HepG2 (cell line): ENCODE data around the gene BORCS5. TPM values are rescaled to one million over a fixed set of nuclear protein-coding genes. Genes with fewer than 3 reads are reported as not detected.

Source experiments
- ARID5B ChIP-seq: IDR thresholded peaks from 2 replicates; pipeline ENCODE4 v1.4.0; 2020; ENCODE audit warnings: mild to moderate bottlenecking, missing genetic modification reagents
- ARNT2 ChIP-seq: sonication (generic); formaldehyde crosslinking; IDR thresholded peaks from 2 replicates; pipeline ENCODE4 v1.8.0; 2022; ENCODE audit warnings: mild to moderate bottlenecking, low read depth, missing genetic modification reagents, moderate library complexity
- GTF2F1 ChIP-seq: fragments of 150-350 bp; IDR thresholded peaks from 2 replicates; pipeline ENCODE4 v1.6.1; 2014; ENCODE audit warnings: low read length
- IKZF4 ChIP-seq: sonication (generic); formaldehyde crosslinking; IDR thresholded peaks from 2 replicates; pipeline ENCODE4 v1.5.1; 2020; ENCODE audit warnings: borderline replicate concordance, mild to moderate bottlenecking, low read depth, missing genetic modification reagents; ENCODE audit errors: not compliant biosample characterization
- JUNB ChIP-seq: sonication (generic); formaldehyde crosslinking; IDR thresholded peaks from 2 replicates; pipeline ENCODE4 v1.8.0; 2022; ENCODE audit warnings: missing genetic modification reagents, mild to moderate bottlenecking, borderline replicate concordance
- KMT2B ChIP-seq: IDR thresholded peaks from 2 replicates; pipeline ENCODE4 v1.6.1; 2016; ENCODE audit warnings: missing genetic modification reagents, missing compliant biosample characterization
- MATR3 ChIP-seq: sonication (generic); formaldehyde crosslinking; IDR thresholded peaks from 2 replicates; pipeline ENCODE4 v1.4.0; 2020; ENCODE audit warnings: missing genetic modification reagents
- MYNN ChIP-seq: sonication (generic); formaldehyde crosslinking; IDR thresholded peaks from 2 replicates; pipeline ENCODE4 v1.4.0; 2020; ENCODE audit warnings: mild to moderate bottlenecking, low read depth, missing genetic modification reagents
- PHF21A ChIP-seq: sonication (generic); formaldehyde crosslinking; IDR thresholded peaks from 2 replicates; pipeline ENCODE4 v1.5.0; 2020; ENCODE audit warnings: mild to moderate bottlenecking, missing genetic modification reagents
- REPIN1 ChIP-seq: sonication (generic); formaldehyde crosslinking; IDR thresholded peaks from 2 replicates; pipeline ENCODE4 v1.8.0; 2022; ENCODE audit warnings: missing genetic modification reagents, low read depth, mild to moderate bottlenecking, borderline replicate concordance
- SNAPC5 ChIP-seq: sonication (generic); formaldehyde crosslinking; IDR thresholded peaks from 2 replicates; pipeline ENCODE4 v1.8.1; 2023; ENCODE audit warnings: mild to moderate bottlenecking, missing genetic modification reagents, borderline replicate concordance
- SP5 ChIP-seq: IDR thresholded peaks from 2 replicates; pipeline ENCODE4 v1.6.1; 2016; ENCODE audit warnings: low read depth, borderline replicate concordance
- TERF1 ChIP-seq: sonication (generic); formaldehyde crosslinking; IDR thresholded peaks from 2 replicates; pipeline ENCODE4 v1.8.0; 2022; ENCODE audit warnings: mild to moderate bottlenecking, missing genetic modification reagents, moderate library complexity
- ZNF205 ChIP-seq: IDR thresholded peaks from 2 replicates; pipeline ENCODE4 v1.6.1; 2018; ENCODE audit warnings: missing biosample characterization, missing genetic modification reagents
- ZNF276 ChIP-seq: sonication (generic); formaldehyde crosslinking; IDR thresholded peaks from 2 replicates; pipeline ENCODE4 v1.4.0; 2020; ENCODE audit warnings: mild to moderate bottlenecking, low read depth, missing genetic modification reagents
- ZNF414 ChIP-seq: sonication (generic); formaldehyde crosslinking; IDR thresholded peaks from 2 replicates; pipeline ENCODE4 v1.5.0; 2020; ENCODE audit warnings: missing genetic modification reagents
- ZNF530 ChIP-seq: sonication (generic); formaldehyde crosslinking; IDR thresholded peaks from 2 replicates; pipeline ENCODE4 v1.5.0; 2020; ENCODE audit warnings: low read depth, mild to moderate bottlenecking, missing genetic modification reagents
- ZNF607 ChIP-seq: sonication (generic); formaldehyde crosslinking; IDR thresholded peaks from 2 replicates; pipeline ENCODE4 v1.5.1; 2020; ENCODE audit warnings: missing genetic modification reagents, mild to moderate bottlenecking, borderline replicate concordance
- ZNF775 ChIP-seq: sonication (generic); formaldehyde crosslinking; IDR thresholded peaks from 2 replicates; pipeline ENCODE4 v1.4.0; 2020; ENCODE audit warnings: missing genetic modification reagents, mild to moderate bottlenecking, moderate library complexity, borderline replicate concordance
- ZNF839 ChIP-seq: sonication (generic); formaldehyde crosslinking; IDR thresholded peaks from 2 replicates; pipeline ENCODE4 v1.4.0; 2020; ENCODE audit warnings: missing genetic modification reagents, mild to moderate bottlenecking, borderline replicate concordance
- polyA plus RNA-seq, 8 experiments: library from polyadenylated mRNA; depleted of rRNA in 3 of 8; stranded (reverse) in 7 of 8; unstranded in 1 of 8; fragments of >200 nt; fragmentation: Illumina TruSeq in 4 of 8; extraction: Trizol in 4 of 8; gene quantifications; 2 replicates each; pipeline versions ENCODE4 v1.2.1 to v1.2.3, GENCODE V29; 2011 to 2016; ENCODE audit warnings: low read depth in 4 of 8, missing spikeins in 1 of 8, mixed read lengths in 1 of 8; ENCODE audit not compliant: insufficient read depth in 1 of 8
- total RNA-seq, 5 experiments: library from RNA; depleted of rRNA; stranded (reverse); fragments of >200 nt; fragmentation: Illumina TruSeq; extraction: Trizol; gene quantifications; 2 replicates each; pipeline ENCODE4 v1.2.3, GENCODE V29; 2016; ENCODE audit warnings: low read depth in 1 of 5

The BORCS5 gene
- total and polyA plus RNA-seq, 2 of the 13 experiments (the other 11 are each of a cell fraction or from before 2014, with no cell fraction given), result 3.9 to 4.7 TPM

GRCh38 chr12:12356896-12357718 is at the start of gene BORCS5 (continued):
- no peak for TF ChIP-seq SNAPC5 (CRISPR knock-in tag)
- peak; percentile 51; the same call in 1 of the 2 replicates for TF ChIP-seq MYNN
- peak; percentile 64; the same call in 1 of the 2 replicates for TF ChIP-seq SP5 (CRISPR knock-in tag)
- TF ChIP-seq ARID5B (CRISPR knock-in tag), result peak; percentile 71; the same call in 1 of the 2 replicates
- peak; percentile 99 for TF ChIP-seq ZNF276 (CRISPR knock-in tag)
- no peak for TF ChIP-seq ZNF775 (CRISPR knock-in tag)
- TF ChIP-seq ZNF205, result no peak; the same call in 1 of the 2 replicates
- TF ChIP-seq ZNF414 (CRISPR knock-in tag), result 0 out of 2 replicates have a peak, but pooled peaks have one; percentile 29
- no peak for TF ChIP-seq ZNF530 (CRISPR knock-in tag)
- peak; percentile 89 for TF ChIP-seq KMT2B (CRISPR knock-in tag)
- no peak for TF ChIP-seq JUNB (CRISPR knock-in tag)
- peak; percentile 53; the same call in 1 of the 2 replicates for TF ChIP-seq ZNF607 (CRISPR knock-in tag)
- peak; percentile 92 for TF ChIP-seq ARNT2 (CRISPR knock-in tag)
- no peak for TF ChIP-seq MATR3
- TF ChIP-seq ZNF839 (CRISPR knock-in tag), result no peak
- peak; percentile 46; the same call in 1 of the 2 replicates for TF ChIP-seq PHF21A (CRISPR knock-in tag)
- 0 out of 2 replicates have a peak, but pooled peaks have one; percentile 34 for TF ChIP-seq GTF2F1
- peak; percentile 80; the same call in 1 of the 2 replicates for TF ChIP-seq REPIN1
- no peak for TF ChIP-seq IKZF4 (CRISPR knock-in tag)
- TF ChIP-seq TERF1 (CRISPR knock-in tag), result no peak
